HuH-7.5 (cell line): ENCODE measurements around the gene CCDC57.

Experiments used
- DNase-seq: peaks from one replicate; pipeline ENCODE4 v3.0.0; 2011; ENCODE audit warnings: low spot score

Gene CCDC57

GRCh38 chr17:82235056-82235774, 22.6 kb upstream of the CCDC57 start:
- DNase-seq = no peak

DNA sequence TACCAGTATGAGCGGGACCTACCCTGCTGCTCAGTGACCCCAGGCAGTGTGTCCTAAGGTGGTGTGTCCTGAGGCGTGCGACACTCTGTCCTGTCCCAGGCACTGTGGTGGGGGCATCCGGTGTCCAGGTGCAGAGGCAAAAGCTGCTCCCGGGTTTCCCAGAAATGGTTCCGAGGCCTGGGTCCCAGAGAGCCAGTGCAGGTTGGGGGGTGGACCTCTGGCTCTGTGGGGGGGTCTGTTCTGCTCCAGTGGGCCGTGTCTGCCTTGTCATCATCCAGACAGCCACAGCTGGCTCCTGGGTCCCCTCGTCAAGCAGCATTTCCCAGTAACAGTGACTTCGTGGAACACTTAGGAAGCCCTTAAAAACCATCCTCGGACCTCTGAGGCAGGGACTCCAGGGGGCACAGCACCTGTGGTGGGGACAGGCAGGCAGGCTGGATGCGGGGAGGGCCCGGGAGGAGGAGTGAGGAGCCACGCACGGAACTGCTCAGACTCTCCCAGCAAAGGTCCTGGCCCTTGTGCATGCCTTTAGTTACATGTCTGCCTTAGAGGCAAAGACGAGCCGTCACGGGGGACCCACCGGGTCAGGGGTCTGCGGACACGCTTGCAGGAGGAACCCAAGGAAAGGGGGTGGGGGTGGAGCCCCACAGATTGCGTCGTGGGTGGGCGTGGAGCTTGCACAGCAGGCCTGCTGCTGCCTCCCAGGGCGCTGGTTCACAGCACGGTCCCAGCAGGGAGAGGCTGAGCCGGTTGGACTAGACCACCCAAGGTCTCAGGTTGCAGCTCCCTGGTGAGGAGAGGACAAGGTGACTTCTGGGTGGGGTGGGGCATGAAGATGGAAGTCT, 21.8 kb upstream of the CCDC57 start:
- no peak for DNase-seq

DNA sequence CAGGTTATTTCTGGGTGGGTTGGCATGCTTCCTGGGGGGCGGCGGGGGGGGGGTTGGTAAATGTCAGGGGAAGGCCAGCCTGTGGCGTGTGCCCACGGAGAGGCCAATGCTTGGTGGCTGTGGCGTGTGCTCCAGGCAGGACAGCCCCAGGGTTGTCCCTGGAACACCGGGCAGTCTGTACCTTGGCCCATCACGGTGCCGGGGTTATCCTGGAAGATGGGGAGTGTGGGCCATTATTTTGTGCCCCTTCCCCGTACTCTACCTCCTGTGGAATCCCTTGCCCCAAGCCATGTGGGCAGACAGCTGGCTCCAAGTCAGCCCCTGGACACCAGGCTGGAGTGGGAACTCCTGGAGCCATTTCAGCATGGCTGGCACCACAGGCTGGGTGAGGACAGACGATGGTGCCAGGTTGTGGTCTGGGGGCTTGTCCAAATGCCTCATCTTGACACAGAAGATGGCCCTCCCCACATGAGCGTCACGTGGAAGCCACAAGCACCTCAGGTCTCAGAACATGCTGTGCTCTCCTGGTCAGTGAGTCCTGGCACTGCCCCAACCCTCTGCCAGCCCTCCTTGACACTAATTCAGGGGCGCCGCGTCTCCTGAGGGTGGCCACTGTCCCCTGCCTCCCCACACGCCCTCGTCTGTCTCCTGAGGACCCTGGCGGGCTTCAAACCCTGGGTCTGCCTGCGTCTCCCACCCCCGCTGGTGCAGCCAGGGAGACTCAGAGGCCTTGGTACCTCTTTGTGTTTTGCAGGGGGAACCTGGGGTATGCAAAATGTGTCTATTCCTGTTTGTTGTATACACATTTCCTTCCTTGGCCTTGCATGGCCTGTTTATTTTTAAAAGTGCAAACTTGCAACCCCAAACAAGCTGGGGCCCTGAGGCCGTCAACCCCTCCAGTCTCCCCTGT, 20.5 kb upstream of the CCDC57 start:
- DNase-seq = no peak

GRCh38 chr17:82232322-82232820, 19.7 kb upstream of the CCDC57 start:
- no peak for DNase-seq

DNA sequence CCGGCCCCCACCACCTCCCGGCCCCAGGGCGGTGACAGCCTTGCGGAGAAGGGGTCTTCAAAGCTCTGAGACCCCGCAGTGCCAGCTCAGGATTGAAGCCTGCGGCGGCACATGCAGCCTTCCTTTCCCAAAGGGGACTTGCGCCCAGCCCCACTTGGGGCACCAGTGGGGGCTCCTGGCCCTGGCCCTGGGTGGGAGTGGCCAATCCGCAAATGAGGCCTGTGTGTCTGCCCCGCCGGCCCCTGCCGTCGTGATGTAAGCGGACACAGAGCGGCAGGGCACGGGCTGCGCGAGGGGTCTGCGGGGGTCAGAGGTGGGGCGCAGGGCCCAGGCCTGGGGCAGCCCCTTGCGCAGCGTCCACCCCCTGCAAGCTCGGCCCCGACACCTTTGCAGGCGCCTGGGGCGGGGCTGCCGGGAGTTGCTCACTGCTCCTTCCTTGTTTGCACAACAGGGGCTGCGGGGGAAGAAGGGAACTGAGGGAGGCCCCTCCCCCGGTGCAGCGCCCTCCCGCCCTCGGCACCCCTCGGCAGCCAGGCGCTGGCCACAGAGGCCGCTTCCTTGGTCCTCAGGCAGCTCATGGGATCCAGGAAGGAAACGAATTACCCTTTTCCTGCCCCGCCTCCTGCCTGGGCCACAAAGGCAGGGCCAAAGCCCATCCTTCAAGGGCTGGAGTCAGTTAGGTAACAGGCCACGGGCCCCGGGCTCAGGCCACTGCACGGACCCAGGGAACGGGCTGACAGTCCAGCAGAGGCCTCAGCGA, 19.1 kb upstream of the CCDC57 start:
- DNase-seq = peak; percentile 87

DNA sequence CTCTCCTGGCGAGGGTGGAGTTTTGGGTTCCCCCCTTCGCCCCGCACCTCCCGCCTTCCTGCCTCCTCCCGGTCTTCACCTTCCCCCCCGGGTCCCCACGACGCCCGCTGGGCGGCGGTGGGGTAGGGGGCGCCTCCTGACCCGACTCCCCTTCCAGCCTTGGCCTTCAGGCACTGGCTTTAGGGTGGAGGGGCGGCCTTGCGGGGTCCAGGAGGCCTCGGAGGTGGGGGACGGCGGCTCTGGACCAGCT, 18.6 kb upstream of the CCDC57 start:
- no peak for DNase-seq

DNA sequence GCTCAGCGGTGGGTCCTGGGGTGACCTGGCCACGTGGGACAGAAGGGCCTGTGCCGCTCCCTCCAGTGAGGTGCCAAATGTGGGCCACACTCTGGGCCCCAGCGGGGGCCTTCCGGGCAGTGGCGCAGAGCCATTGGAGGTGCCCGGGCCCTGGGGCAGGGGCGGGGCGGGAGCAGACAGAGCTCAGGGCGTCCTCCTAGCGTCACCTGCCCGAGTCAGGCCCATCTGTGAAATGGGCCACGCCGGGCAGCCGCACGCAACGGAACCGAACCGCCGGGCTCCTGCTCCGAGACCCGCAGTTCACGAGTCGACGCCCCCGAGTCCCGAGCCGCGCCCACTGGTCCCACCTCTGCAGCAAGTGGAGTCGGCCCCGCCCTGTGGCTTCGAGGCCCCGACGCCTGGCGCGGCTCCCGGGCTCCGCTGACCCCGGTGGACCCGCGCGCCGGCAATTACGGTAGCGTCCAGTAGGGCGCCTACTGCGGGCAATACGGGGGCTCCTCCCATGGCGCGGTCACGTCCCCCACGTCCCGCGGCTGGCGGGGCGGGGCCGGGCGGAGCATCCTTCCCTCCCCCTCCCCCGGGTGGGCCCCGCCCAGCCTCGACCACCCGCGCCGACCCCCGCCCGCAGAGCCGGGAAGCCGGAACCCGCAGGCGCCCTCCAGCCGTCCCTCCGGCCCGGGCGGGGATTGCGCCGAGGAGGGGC, 18.1 kb upstream of the CCDC57 start:
- DNase-seq = peak; percentile 92

- DNase-seq = no peak
Measured at GRCh38 chr17:82229698-82230608, 17.3 kb upstream of the CCDC57 start.

GRCh38 chr17:82228842-82229697, 16.4 kb upstream of the CCDC57 start, which contains the start of gene SLC16A3:
Gene SLC16A3 (plus strand): TSS chr17:82229042. CDS start chr17:82236009, 6,967 bp downstream.
- DNase-seq = peak; percentile 83

GRCh38 chr17:82228278-82228841, 15.7 kb upstream of the CCDC57 start:
- DNase-seq = no peak

GRCh38 chr17:82227629-82228277, 15.1 kb upstream of the CCDC57 start:
- DNase-seq = no peak

- no peak for DNase-seq
Measured at GRCh38 chr17:82226809-82227628, 14.4 kb upstream of the CCDC57 start.

GRCh38 chr17:82226146-82226808, 13.6 kb upstream of the CCDC57 start:
- DNase-seq = no peak

- no peak for DNase-seq
Measured at GRCh38 chr17:82225368-82226029, 12.9 kb upstream of the CCDC57 start.

DNA sequence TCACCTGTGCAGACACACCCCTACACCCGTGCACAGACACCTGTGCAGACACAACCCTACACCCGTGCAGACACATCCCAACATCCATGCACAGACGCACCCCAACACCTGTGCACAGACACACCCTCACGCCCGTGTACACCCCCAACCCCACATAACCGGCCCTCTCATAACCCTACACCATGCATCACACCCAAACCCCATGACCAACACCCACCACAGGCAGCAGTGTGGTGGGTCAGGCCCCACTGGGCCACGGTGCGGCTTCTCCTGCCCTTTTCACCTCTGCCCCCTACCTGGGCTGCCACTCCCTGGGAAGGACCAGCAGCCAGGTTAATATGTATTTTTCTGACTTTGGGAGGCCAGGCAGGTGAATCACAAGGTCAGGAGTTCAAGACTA, 12.0 kb upstream of the CCDC57 start:
- DNase-seq = no peak

DNA sequence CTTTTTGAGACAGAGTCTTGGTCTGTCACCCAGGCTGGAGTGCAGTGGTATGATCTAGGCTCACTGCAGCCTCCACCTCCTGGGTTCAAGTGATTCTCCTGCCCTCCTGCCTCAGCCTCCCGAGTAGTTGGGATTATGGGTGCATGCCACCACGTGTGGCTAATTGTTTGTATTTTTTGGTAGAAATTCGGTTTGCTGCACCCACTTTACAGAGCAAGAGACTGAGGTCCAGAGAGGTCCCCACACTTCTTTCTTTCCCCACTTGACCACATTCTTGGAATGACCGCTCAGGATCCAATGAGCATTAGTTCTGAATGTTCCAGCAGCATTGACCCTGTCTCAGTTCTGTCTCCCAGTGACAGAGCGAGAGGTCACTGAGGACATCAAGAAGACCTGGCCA, 10.9 kb upstream of the CCDC57 start:
- DNase-seq = no peak
